Raji (cell line): ENCODE measurements around the gene NMRK2.

Experiments used
- POLR2A ChIP-seq: IDR thresholded peaks from 2 replicates; pipeline ENCODE4 v1.6.1; 2011; ENCODE audit warnings: low read depth, low read length, control low read depth; ENCODE audit not compliant: insufficient read depth

NMRK2 gene

DNA sequence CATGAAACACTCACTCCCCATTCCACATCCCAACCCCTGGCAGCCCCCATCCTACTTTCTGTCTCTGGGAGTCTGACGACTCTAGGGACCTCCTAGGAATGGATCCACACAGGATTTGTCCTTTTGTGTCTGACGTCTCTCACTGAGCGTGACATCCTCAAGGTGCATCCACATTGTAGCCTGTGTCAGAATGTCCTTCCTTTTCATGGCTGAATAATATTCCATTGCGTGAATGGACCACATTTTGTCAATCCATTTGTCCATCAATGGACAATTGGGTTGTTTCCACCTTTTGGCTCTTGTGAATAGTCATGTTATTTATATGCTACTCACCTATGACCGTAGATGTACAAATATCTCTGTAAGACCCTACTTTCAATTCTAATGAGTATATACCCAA lies 16.8 kb upstream of the NMRK2 start:
- TF ChIP-seq POLR2A: no peak

DNA sequence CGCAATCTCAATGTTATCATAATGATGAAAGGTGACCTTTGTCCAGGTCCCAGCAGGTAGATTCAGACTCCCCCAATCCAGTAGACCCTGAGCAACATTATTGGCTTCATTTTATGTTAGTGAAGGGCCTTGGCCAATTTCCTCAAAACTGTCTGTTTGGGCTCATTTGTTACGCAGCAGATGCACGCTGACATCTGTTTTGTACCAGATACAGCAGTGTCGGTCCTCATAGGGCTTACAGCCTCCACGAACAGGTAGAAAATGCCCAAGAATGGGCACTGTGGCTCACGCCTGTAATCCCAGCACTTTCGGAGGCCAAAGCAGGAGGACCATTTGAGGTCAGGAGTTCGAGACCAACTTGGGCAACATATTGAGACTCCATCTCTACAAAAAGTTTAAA lies 13.1 kb upstream of the NMRK2 start:
- TF ChIP-seq POLR2A: no peak

DNA sequence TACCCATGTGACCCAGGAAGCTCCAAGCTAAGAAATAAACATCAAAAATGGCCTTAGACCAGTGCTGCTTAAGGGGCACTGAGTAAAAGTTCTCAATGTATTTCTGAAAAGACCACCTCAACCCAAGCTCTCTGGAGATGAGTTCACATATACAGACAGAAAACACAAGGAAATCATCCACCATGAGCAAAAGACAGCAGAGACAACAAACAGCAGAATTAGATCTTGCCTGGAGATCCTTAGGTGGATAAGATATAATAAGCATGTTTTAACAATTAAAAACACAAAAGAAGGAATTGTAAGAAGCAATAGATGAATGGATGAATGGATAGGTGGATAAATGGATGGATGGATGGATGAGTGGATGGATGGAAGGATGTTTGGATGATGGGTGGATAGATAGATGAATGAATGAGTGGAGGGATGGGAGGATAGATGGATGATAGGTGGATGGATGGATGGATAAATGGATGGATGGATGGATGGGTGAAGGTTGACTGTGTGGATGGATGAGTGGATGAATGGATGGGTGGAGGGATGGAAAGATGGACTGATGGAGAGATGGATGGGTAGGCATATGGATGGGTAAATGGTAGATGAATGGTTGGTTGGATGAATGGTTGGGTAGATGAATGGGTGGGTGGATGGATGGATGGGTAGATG lies 9.6 kb upstream of the NMRK2 start:
- no peak for TF ChIP-seq POLR2A

DNA sequence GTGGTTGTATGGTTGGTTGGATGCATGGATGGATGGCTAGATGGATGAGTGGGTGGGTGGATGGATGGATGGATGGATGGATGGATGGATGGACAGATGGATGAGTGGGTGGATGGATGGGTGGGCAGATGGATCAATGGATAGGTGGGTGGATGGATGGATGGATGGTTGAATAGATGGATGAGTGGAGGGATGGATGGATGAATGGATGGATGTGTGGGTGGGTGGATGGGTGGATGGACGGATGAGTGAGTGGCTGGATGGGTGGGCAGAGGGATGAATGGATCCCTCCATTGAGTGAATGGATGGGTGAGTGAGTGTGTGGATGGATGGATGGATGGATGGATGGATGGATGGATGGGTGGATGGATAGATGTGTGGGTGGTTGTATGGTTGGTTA lies 9.0 kb upstream of the NMRK2 start:
- TF ChIP-seq POLR2A: no peak

DNA sequence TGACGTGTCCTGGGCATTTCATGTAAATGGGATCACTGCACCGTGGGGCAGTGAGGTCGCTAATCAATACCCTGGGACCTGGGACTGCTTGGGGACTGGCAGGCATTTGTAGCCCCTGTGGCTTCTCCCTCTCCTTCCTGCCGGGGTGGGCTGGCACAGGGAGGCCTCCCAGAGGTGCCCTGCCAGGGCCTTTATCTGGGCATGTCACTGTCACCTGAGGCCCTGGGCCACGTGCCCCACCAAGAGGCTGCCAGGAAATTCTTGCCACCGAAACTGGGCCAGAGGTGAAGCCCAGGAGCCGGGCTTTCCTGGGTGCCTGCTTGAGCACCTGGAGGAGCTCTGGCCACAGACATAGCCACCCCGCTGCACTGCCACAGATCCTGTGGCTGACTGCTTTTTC lies 1.8 kb upstream of the NMRK2 start:
- TF ChIP-seq POLR2A: no peak

DNA sequence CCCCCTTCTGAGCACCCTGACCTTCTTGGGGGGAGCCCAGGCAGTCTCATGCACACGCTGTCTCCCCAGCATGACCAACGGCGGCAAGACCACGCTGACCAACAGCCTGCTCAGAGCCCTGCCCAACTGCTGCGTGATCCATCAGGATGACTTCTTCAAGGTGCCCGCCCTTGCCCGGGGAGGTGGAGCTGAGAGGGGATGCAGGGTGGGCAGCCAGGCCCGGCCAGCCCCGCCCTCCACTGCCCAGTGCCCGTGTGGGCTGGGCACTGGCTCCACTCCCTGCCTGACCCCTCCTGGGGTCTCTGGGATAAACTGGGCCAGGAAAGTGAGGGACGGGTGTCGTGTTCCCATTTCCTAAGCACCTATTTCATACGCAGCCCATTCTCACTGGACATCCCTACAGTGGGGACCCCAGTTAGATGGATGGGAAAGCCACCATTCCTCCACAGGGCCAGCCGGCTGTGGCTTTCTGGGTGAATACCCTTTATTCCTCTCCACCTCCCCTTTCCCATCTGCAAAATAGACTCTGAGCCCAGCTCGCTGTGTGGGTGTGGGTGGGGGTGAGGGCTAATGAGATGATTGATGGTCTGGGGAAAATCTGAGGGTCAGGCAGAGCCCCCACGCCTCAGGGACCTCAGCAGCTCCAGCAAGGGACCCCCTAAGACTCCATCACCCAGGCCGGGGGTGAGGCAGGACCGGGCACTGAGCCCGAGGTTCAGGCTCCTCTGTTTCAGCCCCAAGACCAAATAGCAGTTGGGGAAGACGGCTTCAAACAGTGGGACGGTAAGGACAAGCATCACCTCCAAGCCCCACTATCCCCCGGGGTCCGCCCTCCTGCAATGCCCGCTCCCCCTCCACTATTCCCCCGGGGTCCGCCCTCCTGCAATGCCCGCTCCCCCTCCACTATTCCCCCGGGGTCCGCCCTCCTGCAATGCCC lies 3.9 kb downstream of the NMRK2 start:
- TF ChIP-seq POLR2A: no peak

DNA sequence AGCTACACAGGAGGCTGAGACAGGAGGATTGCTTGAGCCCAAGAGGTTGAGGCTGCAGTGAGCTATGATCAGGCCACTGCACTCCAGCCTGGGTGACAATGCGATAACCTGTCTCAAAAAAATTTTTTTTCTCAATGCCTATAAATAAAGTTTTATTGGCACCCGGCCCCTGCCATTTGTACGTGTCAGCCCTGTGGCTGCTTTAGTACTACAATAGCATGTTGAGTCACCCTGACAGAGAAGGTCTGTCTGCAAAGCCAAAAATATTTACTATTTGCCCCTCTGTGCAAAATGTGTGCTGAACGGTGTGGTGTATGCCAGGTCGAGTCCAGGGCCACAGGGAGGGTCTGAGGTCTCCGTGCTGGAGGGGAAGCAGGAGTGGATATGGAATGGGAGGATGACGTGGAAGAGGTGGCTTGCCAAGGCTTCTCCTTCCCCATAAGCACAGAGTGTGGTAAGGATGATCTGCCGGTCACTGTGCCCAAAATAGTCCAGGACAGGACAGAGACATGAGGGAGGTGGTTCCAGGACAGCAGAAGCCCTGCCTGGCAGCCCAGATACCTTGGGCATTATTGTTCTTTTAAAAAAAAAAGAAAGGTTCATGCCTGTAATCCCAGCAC lies 10.0 kb downstream of the NMRK2 start:
- TF ChIP-seq POLR2A: no peak

DNA sequence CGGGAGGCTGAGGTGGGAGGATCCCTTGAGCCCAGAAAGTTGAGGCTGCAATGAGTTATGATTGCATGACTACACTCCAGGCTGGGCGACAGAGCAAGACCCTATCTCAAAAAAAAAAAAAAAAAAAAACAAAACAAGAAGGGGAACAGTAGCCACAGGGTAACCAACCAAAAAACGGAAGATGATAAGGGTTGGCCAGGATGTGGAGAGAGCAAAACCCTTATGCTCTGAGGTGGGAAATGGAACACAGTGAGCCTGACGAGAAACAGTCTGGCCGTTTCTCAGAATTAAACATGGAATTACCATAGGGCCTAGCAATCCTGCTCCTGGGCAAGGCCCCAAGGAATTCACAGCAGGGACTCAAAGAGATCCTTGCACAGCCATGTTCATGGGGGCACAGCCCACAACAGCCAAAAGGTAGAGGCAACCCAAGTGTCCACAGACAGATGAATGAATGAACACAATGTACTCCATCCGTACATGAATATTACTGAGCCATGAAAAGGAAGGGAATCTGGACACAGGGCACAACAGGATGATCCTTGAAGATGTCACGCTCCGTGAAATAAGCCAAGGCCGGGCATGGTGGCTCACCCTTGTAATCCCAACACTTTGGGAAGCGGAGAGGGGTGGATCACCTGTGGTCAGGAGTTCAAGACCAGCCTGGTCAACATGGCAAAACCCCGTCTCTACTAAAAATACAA lies 11.3 kb downstream of the NMRK2 start:
- TF ChIP-seq POLR2A: no peak

DNA sequence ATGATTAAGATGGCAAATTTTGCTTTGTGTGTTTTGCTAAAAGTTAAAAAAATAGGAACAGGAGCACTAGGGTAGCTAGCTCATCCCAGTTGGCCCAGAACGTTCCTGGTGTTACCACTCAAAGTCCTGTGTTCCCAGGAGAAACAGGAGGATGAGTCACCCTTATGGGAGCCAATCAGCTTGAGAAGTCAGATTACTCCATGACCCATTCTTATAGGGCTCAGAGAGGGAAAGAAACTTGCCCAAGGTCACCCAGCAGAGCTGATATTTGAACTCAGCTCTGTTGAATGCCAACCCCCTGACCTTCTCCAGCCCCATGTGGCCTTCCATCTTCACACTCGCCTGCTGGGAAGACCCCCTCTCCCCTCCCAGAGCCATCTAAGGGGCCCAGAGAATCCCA lies 13.0 kb downstream of the NMRK2 start:
- no peak for TF ChIP-seq POLR2A

DNA sequence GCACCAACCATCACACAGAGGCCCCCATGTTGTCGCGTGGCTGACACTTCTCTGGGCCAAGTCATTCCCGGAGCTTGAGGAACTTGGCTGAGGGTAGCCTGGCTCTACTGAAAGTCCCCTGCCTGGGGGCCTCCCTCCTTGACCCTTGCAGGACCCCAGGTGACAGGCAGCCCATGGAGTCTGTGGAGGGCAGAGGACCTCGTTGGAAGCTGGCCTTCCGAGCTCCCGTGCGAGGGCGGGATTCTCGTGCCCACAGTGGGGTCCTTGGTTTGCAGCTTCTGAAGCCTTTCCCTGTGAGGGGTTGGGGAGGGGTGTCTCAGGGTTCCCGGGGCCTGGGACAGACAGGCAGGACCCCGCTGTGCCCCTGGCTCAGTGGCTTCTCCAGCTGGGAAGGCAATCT lies 16.4 kb downstream of the NMRK2 start:
- no peak for TF ChIP-seq POLR2A

DNA sequence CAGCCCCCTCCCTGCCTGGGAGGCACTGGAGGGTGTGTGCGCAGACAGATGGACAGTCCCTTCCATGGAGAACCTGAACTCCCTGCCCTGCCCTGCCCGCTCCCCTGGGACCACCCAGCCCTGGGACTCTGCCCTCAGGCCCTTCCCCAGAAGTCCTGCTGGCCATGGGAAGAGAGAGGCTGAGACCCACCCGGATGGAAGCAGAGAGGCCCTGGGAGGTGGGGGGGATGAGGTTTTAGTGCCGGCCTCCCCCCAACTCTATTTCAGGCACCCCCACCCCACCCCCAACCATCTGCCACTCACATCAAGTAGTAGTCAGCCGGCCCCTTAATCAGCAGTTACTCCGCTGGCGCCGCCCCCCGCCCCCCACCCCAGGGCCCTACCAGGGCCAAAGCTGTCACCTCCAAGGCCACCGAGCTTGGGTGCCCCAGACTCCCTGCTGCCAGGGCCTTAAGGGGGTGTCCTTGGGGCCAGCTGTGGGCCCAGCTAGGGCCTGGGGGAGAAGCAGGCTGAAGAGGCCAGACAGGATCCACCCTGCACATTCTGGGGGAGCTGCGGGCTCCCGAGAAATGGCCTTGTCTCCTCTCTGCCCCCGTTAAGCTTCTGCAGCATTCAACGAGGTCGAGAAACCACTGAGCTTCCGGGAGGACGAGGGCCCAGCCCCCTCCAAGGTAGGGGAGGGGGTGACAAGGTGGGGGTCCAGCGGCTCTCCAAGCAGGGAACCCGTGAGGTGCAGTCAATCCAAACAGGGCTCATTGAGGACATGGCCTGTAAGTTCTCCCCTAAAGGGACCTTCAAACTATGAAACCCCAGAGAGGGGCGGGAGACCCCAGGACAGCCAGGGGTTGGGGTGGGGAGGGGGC lies 17.4 kb downstream of the NMRK2 start:
- TF ChIP-seq POLR2A: no peak

DNA sequence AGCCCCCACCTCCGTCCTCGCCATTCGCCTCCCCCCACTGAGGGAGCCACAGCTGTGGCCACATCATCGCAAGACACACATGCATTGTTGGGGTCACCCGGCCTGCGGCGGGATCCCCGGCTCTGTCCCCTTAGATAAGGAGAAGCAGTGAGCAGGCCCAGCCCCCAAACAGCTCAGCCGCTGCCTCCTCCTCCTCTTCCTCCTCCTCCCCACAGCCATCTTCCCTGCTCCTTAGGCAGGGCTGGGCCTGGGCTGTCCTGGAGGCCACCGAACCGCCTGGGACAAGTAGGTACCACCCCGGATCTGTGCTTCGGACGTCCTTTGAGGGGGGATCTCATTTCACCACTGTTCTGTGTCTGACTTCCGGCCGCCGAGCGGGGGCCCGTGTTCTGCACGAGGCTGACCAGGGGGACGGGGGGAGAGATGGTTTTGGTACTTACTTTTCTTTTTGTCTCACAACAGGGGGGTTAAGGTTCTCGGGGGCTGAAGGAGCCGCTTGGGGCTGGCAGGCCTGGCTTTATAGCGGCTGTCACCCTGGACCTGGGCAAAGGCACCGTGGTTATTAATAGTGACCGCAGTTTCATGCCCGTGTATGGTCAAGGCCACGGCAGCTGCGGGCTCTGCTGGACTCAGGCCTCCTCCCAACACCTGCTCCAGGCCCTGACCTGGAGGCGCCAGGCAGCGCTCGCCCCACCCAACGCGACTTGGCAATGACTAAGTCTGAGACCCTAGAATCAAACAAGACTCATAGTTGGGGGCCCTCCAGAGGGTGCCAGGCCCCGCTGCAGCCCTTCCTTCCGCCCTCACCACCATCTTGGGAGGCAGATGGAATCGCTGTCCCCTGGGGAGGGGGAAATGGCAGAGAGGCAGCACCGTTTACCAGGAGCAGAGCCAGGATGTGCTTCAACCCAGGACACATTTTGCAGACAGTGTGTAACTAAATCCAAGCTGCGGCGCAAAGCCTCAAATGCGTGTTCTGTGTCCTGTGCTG lies 18.3 kb downstream of the NMRK2 start:
- TF ChIP-seq POLR2A: no peak

DNA sequence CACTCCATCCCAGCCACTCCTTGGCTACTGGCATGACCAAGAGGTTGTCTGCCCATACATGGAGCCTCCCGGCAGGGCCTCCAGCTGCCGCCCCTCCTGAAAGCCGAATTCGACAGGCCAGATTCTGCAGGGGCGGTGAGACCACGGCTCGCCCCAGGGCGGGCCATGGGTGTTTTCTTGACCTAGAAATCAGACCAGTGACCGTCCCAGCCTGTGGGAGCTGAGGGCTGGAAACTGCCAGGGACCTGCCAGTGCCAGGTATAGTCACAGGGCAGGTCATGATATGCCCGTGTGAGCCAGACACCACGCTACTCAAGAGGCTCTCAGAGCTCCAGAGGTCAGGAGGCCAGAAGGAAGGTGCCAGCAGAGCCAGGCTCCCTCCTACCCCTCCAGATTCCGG lies 21.2 kb downstream of the NMRK2 start:
- TF ChIP-seq POLR2A: no peak
